ENCODE data around the gene ZNF664. TPM values are rescaled to one million over a fixed set of nuclear protein-coding genes. Genes with fewer than 3 reads are reported as not detected.

ZNF664 gene
- total RNA-seq, 1 experiment from 2014 or later: 124 TPM

DNA sequence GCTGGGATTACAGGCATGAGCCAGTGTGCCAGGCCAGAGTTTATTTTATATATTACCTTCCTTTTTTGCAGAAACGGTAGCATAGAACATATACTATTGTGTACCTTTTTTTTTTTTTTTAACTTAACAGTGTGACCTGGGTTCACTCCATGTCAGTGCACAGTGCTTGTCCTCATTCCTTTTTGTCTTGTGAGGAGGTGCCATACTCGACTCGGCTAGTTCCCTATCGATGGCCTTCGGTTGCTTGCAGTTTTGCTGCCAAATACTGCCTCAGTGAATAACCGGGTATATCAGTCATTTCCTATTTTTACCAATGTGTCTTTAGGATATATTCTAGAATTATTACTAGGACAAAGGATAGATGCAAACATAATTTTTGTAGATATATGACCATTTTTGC lies 36.8 kb downstream of the ZNF664 start:
- no peak for DNase-seq (ENCODE audit: low read depth, low spot score)
- POLR2A ChIA-PET: no interaction called here
- H2AFZ ChIP-seq (ENCODE audit: low read depth, low read length, poor library complexity, severe bottlenecking): no peak overlapping the region

More for the DNA sequence above, 36.8 kb downstream of the ZNF664 start:
- Histone ChIP-seq H4K20me1 (ENCODE audit: insufficient read depth) (peaks cover 8% of the 10 kb centered on the region; the same call in 1 of the 2 replicates), H3K27ac (ENCODE audit: low read depth, low read length) (no peak overlapping the region), H3K4me2 (ENCODE audit: low read length) (no peak overlapping the region), H3K9me3 (ENCODE audit: control insufficient read depth in 1 of 2, insufficient read depth in 1 of 2, low read depth in 1 of 2, low read length in 2 of 2) (no peaks in the 10 kb centered on the region), H3K9ac (ENCODE audit: low read length) (no peak overlapping the region), H3K4me1 (ENCODE audit: control insufficient read depth in 1 of 2, insufficient read depth in 2 of 2, low read length in 2 of 2) (no peaks in the 10 kb centered on the region), H3K79me2 (ENCODE audit: insufficient read depth, low read length) (peaks cover 10% of the 10 kb centered on the region; the same call in 1 of the 2 replicates), H3K9me2 (ENCODE audit: insufficient read depth) (no peaks in the 10 kb centered on the region), H3K27me3 (ENCODE audit: insufficient read depth, low read length) (no peaks in the 10 kb centered on the region), H3K36me3 (ENCODE audit: control insufficient read depth in 1 of 2, insufficient read depth in 2 of 2, low read length in 2 of 2) (peaks cover 17 to 29% of the 10 kb centered on the region in 2 experiments; a peak in 3 of 4 replicates), H3K4me3 (replicated peaks in 1 of 2; ENCODE audit: low read depth in 1 of 2, low read length in 2 of 2) (no peak overlapping the region)
- ChIA-PET CTCF (no interaction called here), RAD21 (ENCODE audit: low non-redundant PET in 1 of 2, low total read pairs in 2 of 2, uncharacterized antibody in 2 of 2, unreplicated experiment in 2 of 2) (no interaction called here)
- intact Hi-C loops (cut with micrococcal nuclease): no loop called here
- no TSS peak for BruUV-seq (replicated peaks)
- no peak for ATAC-seq
- TF ChIP-seq EGR1 (IDR thresholded peaks at IDR 0.05; ENCODE audit: low read depth): no peak
- TF ChIP-seq, protein P1, sequence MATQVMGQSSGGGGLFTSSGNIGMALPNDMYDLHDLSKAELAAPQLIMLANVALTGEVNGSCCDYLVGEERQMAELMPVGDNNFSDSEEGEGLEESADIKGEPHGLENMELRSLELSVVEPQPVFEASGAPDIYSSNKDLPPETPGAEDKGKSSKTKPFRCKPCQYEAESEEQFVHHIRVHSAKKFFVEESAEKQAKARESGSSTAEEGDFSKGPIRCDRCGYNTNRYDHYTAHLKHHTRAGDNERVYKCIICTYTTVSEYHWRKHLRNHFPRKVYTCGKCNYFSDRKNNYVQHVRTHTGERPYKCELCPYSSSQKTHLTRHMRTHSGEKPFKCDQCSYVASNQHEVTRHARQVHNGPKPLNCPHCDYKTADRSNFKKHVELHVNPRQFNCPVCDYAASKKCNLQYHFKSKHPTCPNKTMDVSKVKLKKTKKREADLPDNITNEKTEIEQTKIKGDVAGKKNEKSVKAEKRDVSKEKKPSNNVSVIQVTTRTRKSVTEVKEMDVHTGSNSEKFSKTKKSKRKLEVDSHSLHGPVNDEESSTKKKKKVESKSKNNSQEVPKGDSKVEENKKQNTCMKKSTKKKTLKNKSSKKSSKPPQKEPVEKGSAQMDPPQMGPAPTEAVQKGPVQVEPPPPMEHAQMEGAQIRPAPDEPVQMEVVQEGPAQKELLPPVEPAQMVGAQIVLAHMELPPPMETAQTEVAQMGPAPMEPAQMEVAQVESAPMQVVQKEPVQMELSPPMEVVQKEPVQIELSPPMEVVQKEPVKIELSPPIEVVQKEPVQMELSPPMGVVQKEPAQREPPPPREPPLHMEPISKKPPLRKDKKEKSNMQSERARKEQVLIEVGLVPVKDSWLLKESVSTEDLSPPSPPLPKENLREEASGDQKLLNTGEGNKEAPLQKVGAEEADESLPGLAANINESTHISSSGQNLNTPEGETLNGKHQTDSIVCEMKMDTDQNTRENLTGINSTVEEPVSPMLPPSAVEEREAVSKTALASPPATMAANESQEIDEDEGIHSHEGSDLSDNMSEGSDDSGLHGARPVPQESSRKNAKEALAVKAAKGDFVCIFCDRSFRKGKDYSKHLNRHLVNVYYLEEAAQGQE (IDR thresholded peaks at IDR 0.05; ENCODE audit: low read depth): no peak
- no peak for TF ChIP-seq POLR2AphosphoS5 (IDR thresholded peaks at IDR 0.05; ENCODE audit: low read depth, low read length)
- TF ChIP-seq, protein P2, sequence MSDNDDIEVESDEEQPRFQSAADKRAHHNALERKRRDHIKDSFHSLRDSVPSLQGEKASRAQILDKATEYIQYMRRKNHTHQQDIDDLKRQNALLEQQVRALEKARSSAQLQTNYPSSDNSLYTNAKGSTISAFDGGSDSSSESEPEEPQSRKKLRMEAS (IDR thresholded peaks at IDR 0.05): no peak
- TF ChIP-seq EZH2phosphoT487 (IDR thresholded peaks at IDR 0.05; ENCODE audit: borderline replicate concordance): no peak
- no peak for TF ChIP-seq SIN3A (IDR thresholded peaks at IDR 0.05; ENCODE audit: low read depth)
- TF ChIP-seq, protein P3, sequence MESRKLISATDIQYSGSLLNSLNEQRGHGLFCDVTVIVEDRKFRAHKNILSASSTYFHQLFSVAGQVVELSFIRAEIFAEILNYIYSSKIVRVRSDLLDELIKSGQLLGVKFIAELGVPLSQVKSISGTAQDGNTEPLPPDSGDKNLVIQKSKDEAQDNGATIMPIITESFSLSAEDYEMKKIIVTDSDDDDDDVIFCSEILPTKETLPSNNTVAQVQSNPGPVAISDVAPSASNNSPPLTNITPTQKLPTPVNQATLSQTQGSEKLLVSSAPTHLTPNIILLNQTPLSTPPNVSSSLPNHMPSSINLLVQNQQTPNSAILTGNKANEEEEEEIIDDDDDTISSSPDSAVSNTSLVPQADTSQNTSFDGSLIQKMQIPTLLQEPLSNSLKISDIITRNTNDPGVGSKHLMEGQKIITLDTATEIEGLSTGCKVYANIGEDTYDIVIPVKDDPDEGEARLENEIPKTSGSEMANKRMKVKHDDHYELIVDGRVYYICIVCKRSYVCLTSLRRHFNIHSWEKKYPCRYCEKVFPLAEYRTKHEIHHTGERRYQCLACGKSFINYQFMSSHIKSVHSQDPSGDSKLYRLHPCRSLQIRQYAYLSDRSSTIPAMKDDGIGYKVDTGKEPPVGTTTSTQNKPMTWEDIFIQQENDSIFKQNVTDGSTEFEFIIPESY (IDR thresholded peaks at IDR 0.05; ENCODE audit: extremely low read depth, insufficient replicate concordance, low read length): no peak
- TF ChIP-seq, protein P4, sequence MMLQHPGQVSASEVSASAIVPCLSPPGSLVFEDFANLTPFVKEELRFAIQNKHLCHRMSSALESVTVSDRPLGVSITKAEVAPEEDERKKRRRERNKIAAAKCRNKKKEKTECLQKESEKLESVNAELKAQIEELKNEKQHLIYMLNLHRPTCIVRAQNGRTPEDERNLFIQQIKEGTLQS (IDR thresholded peaks at IDR 0.05): no peak
- no peak for TF ChIP-seq FOSL1 (IDR thresholded peaks at IDR 0.05; ENCODE audit: low read depth)
- TF ChIP-seq EZH2 (IDR thresholded peaks at IDR 0.05): no peak

All from HCT116 (cell line).